ENCODE results near the gene RNPEPL1.

DNA sequence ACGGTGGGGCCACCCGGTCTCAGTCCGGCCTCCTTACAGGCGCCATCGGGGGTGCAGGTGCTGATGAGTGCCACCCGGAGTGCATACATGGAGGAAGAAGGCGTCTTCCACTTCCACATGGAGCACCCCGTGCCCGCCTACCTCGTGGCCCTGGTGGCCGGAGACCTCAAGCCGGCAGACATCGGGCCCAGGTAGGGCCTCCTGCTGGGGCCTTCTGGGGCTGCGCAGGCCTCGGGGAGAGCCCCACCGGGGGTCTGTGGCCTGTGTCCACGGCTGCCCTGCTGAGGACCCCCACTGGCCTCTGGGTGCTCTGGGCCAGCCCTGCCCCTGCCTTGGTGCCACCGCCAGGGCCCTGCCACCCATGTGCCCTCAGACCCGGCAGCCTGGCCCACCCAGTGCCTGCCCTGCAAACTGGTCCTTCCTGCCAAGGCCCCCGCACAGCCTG is 4.8 kb downstream of the RNPEPL1 start:
- TF ChIP-seq, protein P1, sequence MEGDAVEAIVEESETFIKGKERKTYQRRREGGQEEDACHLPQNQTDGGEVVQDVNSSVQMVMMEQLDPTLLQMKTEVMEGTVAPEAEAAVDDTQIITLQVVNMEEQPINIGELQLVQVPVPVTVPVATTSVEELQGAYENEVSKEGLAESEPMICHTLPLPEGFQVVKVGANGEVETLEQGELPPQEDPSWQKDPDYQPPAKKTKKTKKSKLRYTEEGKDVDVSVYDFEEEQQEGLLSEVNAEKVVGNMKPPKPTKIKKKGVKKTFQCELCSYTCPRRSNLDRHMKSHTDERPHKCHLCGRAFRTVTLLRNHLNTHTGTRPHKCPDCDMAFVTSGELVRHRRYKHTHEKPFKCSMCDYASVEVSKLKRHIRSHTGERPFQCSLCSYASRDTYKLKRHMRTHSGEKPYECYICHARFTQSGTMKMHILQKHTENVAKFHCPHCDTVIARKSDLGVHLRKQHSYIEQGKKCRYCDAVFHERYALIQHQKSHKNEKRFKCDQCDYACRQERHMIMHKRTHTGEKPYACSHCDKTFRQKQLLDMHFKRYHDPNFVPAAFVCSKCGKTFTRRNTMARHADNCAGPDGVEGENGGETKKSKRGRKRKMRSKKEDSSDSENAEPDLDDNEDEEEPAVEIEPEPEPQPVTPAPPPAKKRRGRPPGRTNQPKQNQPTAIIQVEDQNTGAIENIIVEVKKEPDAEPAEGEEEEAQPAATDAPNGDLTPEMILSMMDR (IDR thresholded peaks at IDR 0.05 in 4 of 5, conservative IDR thresholded peaks at IDR 0.05 in 1 of 5): no peak
- TF ChIP-seq POLR2A (IDR thresholded peaks at IDR 0.05): no peak

Measured in gastrocnemius medialis (tissue), 4 donors.